Measurements from ENCODE around the gene NRP1.

The NRP1 gene

GRCh38 chr10:33334805-33335550, 511 bp upstream of the NRP1 start:
- Histone ChIP-seq H3K9ac (ENCODE audit: low read length in 2 of 2) (peak overlapping the region; percentile 13 to 53), H3K27ac (ENCODE audit: low read length) (peak overlapping the region; percentile 70), H3K9me3 (ENCODE audit: control insufficient read depth in 2 of 2, low read length in 2 of 2) (no peaks in the 10 kb centered on the region), H3K36me3 (ENCODE audit: control insufficient read depth in 2 of 2, insufficient read depth in 2 of 2, low read length in 2 of 2) (no peaks in the 10 kb centered on the region), H3K27me3 (ENCODE audit: control insufficient read depth in 1 of 2, insufficient read depth in 2 of 2, low read length in 2 of 2) (no peaks in the 10 kb centered on the region), H3K4me1 (ENCODE audit: control insufficient read depth, insufficient read depth, low read length) (peaks cover 29% of the 10 kb centered on the region), H3K4me3 (ENCODE audit: low read length in 2 of 2) (peak overlapping the region; percentile 77 to 85)

DNA sequence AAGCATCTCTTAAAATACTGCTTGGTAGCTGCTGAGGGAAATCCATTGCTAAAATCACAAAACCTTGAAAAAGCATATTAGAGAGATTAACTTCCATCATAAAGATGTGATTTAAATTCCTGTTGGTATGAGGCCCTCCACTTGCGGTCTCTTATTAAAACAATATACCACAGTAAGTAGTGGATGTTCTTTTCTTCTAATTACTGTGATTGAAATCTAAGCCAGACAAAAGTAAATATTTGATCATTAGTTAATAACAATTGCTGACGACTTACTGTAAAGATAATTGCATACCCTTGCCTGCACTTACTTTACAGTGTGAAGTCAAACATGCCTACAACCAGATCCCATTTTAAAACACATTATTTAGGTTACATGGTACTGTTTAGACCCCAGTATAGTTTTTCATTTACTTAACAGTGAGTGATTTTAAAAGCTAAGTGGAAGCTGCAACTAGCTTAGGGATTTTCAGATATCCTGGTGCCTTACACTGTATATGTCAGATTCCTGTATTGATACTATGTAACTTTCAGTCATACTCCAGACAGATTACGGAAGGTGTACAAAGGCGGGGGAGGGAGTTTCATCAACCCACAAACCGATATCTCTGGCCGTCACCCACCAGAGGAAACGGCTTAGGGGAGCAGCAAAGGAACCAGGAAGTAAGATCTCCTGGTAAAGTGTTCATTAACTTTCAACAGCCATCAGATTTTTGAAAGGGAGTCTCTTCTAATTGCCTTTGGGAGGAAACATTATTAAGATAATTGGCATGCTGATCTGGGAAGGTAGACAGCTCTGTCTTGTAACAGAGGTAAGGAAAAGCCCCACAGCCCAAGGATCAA, 986 bp downstream of the NRP1 start:
- H3K4me1 ChIP-seq (ENCODE audit: control insufficient read depth, insufficient read depth, low read length), result peaks cover 29% of the 10 kb centered on the region
- H3K36me3 ChIP-seq (ENCODE audit: control insufficient read depth in 2 of 2, insufficient read depth in 2 of 2, low read length in 2 of 2), result peaks cover 0 to 4% of the 10 kb centered on the region in 2 donors
- peak overlapping the region; percentile 72 for H3K27ac ChIP-seq (ENCODE audit: low read length)
- no peaks in the 10 kb centered on the region for H3K9me3 ChIP-seq (ENCODE audit: control insufficient read depth in 2 of 2, low read length in 2 of 2)
- H3K9ac ChIP-seq (ENCODE audit: low read length in 2 of 2), result peak overlapping the region; percentile 63 to 79
- H3K27me3 ChIP-seq (ENCODE audit: control insufficient read depth in 1 of 2, insufficient read depth in 2 of 2, low read length in 2 of 2), result no peaks in the 10 kb centered on the region
- H3K4me3 ChIP-seq (ENCODE audit: low read length in 2 of 2), result peak overlapping the region; percentile 77 to 85

DNA sequence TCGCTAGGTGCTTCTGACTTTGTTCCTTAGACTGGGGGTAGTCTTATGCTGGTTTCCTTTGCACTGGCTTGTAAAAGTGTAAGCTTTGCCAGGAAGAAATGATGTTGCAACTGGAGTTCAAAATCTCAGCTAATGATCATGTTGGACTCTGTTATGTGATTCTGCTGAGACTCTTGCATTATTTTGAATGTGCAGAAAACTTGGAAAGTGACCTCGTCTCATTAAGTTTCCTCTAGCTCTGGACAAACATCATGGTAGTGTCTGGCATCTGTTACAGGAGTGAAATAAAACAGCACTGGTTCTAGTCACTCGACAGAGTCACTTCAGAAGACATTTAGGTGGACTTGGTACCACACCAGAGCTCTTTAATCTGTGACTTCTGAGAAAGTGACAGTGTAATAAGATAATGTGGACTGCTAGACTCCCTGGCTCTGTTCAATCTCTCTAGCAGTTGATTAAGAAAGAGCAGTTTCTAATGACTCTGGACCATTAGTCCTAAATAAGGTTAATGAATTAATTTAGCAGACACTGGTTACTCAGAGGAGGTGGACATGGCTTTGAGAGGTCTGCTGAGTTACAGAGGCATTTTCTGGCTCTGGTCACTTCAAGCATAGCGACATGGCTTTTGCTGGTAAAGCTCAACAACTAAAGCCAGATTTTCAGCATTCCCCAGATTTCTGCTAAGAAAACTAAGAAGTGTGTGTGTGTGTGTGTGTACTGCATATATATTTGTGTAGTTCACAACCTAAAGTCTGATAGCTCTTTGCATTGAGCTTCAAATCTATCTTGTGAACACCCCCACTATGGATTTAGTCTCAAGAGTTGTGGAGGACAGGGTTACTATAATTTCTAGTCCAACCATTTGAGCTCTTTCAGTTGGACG, 2.0 kb downstream of the NRP1 start:
- Histone ChIP-seq H3K9me3 (ENCODE audit: control insufficient read depth in 2 of 2, low read length in 2 of 2) (no peaks in the 10 kb centered on the region), H3K4me3 (ENCODE audit: low read length in 2 of 2) (peak overlapping the region; percentile 77 to 85), H3K4me1 (ENCODE audit: control insufficient read depth, insufficient read depth, low read length) (peaks cover 26% of the 10 kb centered on the region), H3K27me3 (ENCODE audit: control insufficient read depth in 1 of 2, insufficient read depth in 2 of 2, low read length in 2 of 2) (no peaks in the 10 kb centered on the region), H3K9ac (ENCODE audit: low read length in 2 of 2) (peak overlapping the region; percentile 11 to 55), H3K36me3 (ENCODE audit: control insufficient read depth in 2 of 2, insufficient read depth in 2 of 2, low read length in 2 of 2) (peaks cover 0 to 4% of the 10 kb centered on the region in 2 donors), H3K27ac (ENCODE audit: low read length) (no peak overlapping the region)

DNA sequence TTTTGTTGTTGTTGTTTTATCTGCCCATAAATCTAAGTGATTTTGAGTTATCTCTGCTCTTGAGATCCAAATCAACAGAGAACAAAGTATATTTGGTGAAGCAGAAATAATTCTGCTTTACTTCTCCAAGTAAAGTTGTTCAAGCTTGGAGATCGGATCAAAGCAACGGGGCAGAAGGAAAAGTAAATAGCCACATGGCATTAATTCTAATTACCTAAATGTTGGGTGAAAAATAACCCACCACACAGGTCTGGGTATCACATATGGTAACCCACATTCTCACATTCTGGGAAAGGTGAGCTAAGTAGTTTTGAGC, 3.1 kb downstream of the NRP1 start:
- H3K4me1 ChIP-seq (ENCODE audit: control insufficient read depth, insufficient read depth, low read length), result peaks cover 17% of the 10 kb centered on the region
- no peaks in the 10 kb centered on the region for H3K9me3 ChIP-seq (ENCODE audit: control insufficient read depth in 2 of 2, low read length in 2 of 2)
- H3K36me3 ChIP-seq (ENCODE audit: control insufficient read depth in 2 of 2, insufficient read depth in 2 of 2, low read length in 2 of 2), result peaks cover 0 to 4% of the 10 kb centered on the region in 2 donors
- H3K27me3 ChIP-seq (ENCODE audit: control insufficient read depth in 1 of 2, insufficient read depth in 2 of 2, low read length in 2 of 2), result no peaks in the 10 kb centered on the region
- peak overlapping the region in 1 of 2 donors; percentile 11 for H3K9ac ChIP-seq (ENCODE audit: low read length in 2 of 2)
- no peak overlapping the region for H3K27ac ChIP-seq (ENCODE audit: low read length)
- peak overlapping the region; percentile 77 to 85 for H3K4me3 ChIP-seq (ENCODE audit: low read length in 2 of 2)

DNA sequence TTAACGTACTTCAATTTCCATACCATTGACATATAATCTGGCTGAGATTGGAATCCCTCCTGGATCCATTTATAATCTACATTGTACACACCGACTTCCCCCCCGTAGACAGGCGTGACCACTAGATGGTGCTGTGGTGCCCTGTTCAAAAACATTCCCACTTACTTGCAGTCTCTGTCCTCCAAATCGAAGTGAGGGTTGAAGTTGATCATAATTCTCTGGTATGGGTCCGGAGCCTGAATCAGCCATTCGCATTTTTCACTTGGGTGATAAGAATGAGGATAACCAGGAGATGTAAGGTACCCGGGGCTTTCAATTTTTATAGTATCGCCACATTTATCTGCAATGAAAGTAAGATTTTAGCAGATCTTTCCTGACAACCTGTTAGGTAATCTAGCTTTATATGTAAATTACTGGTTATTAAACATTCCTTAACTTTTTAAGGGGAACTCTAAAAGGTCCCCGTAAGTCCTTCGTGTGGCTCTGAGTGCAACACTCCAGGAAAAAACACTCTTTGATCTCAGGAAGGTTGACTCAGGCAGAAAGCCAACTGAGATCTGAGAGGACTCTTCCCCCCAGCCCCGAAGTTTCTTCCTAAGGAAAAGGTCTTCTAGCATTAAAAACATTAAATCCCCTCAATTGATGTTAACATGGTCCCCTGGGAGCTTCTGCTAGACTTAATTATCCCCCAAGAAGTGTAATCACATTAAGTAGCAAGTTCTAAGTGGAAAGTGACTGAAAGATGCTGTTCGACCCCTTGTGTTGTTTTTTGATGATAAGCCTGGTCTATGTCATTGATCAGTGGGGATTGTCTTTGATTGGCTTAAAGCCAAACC, 3.7 kb downstream of the NRP1 start:
- Histone ChIP-seq H3K4me1 (ENCODE audit: control insufficient read depth, insufficient read depth, low read length) (peaks cover 12% of the 10 kb centered on the region), H3K9me3 (ENCODE audit: control insufficient read depth in 2 of 2, low read length in 2 of 2) (no peaks in the 10 kb centered on the region), H3K4me3 (ENCODE audit: low read length in 2 of 2) (peak overlapping the region; percentile 77 to 85), H3K27ac (ENCODE audit: low read length) (no peak overlapping the region), H3K27me3 (ENCODE audit: control insufficient read depth in 1 of 2, insufficient read depth in 2 of 2, low read length in 2 of 2) (no peaks in the 10 kb centered on the region), H3K36me3 (ENCODE audit: control insufficient read depth in 2 of 2, insufficient read depth in 2 of 2, low read length in 2 of 2) (peaks cover 0 to 4% of the 10 kb centered on the region in 2 donors), H3K9ac (ENCODE audit: low read length in 2 of 2) (peak overlapping the region in 1 of 2 donors; percentile 11)

- Histone ChIP-seq H3K9ac (ENCODE audit: low read length in 2 of 2) (no peak overlapping the region), H3K36me3 (ENCODE audit: control insufficient read depth in 2 of 2, insufficient read depth in 2 of 2, low read length in 2 of 2) (peaks cover 0 to 4% of the 10 kb centered on the region in 2 donors), H3K27me3 (ENCODE audit: control insufficient read depth in 1 of 2, insufficient read depth in 2 of 2, low read length in 2 of 2) (no peaks in the 10 kb centered on the region), H3K9me3 (ENCODE audit: control insufficient read depth in 2 of 2, low read length in 2 of 2) (no peaks in the 10 kb centered on the region), H3K4me3 (ENCODE audit: low read length in 2 of 2) (no peak overlapping the region), H3K27ac (ENCODE audit: low read length) (no peak overlapping the region), H3K4me1 (ENCODE audit: control insufficient read depth, insufficient read depth, low read length) (peaks cover 2% of the 10 kb centered on the region)
Measured at GRCh38 chr10:33329178-33329577, 5.3 kb downstream of the NRP1 start.

DNA sequence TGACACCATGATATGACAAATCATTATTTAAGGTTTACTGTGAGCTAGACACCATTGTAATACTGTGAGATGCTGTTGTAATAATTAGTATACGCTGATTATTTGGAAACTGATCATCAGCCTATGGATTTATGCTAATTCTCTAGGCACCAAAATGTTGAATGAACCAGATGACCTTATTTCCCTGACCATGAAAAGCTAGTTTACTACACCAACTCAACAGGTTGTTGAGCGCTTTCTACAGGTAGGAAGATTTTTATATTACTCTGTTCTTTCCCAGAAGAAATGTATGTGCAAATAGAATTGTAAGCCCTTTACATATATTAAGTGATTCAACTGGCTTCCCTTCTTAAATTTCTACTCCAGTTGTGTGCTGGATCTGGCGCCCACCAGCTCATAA, 6.2 kb downstream of the NRP1 start:
- Histone ChIP-seq H3K4me3 (ENCODE audit: low read length in 2 of 2) (no peak overlapping the region), H3K9me3 (ENCODE audit: control insufficient read depth in 2 of 2, low read length in 2 of 2) (no peaks in the 10 kb centered on the region), H3K27ac (ENCODE audit: low read length) (no peak overlapping the region), H3K9ac (ENCODE audit: low read length in 2 of 2) (no peak overlapping the region), H3K4me1 (ENCODE audit: control insufficient read depth, insufficient read depth, low read length) (no peaks in the 10 kb centered on the region), H3K27me3 (ENCODE audit: control insufficient read depth in 1 of 2, insufficient read depth in 2 of 2, low read length in 2 of 2) (no peaks in the 10 kb centered on the region), H3K36me3 (ENCODE audit: control insufficient read depth in 2 of 2, insufficient read depth in 2 of 2, low read length in 2 of 2) (peaks cover 0 to 4% of the 10 kb centered on the region in 2 donors)

DNA sequence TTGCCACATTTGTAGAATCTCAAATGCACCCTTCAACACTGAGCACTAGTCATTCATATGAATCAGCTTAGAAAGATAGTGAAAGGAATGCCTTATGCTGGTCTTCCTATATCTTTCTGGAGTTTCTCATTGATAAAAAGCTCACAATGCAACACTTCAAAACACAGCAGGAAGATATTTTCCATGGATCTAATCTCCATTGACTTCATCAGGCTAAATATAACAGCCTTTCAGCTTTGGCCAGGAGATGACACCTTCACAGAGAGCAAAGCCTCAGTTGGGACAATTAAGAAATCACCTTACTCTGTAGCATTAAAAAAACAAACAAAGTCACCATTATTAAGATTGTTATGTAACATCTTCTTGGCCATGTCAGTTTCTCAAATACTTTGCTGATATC, 6.7 kb downstream of the NRP1 start:
- Histone ChIP-seq H3K4me3 (ENCODE audit: low read length in 2 of 2) (no peak overlapping the region), H3K4me1 (ENCODE audit: control insufficient read depth, insufficient read depth, low read length) (no peaks in the 10 kb centered on the region), H3K9ac (ENCODE audit: low read length in 2 of 2) (no peak overlapping the region), H3K27me3 (ENCODE audit: control insufficient read depth in 1 of 2, insufficient read depth in 2 of 2, low read length in 2 of 2) (no peaks in the 10 kb centered on the region), H3K9me3 (ENCODE audit: control insufficient read depth in 2 of 2, low read length in 2 of 2) (no peaks in the 10 kb centered on the region), H3K27ac (ENCODE audit: low read length) (no peak overlapping the region), H3K36me3 (ENCODE audit: control insufficient read depth in 2 of 2, insufficient read depth in 2 of 2, low read length in 2 of 2) (peaks cover 0 to 6% of the 10 kb centered on the region in 2 donors)

DNA sequence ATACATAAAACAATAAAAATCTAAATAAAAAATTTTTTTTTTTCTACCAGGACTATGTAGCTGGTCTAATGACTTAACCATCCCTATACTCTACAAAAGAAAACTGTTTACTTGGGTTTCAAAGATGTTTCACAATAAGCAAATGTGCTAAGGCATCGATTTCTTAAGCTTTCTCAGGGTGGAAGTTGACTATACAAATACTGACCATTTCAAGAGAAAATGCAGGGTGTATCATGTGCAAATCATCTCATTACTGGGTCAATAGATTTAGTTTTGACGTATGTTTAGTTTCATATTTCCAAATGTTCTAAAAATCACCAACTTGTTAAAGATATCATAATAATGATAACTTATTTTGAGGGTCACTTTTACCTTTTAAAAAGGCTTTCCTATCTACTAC, 7.5 kb downstream of the NRP1 start:
- H3K9me3 ChIP-seq (ENCODE audit: control insufficient read depth in 2 of 2, low read length in 2 of 2), result no peaks in the 10 kb centered on the region
- H3K9ac ChIP-seq (ENCODE audit: low read length in 2 of 2), result no peak overlapping the region
- peaks cover 1 to 7% of the 10 kb centered on the region in 2 donors for H3K36me3 ChIP-seq (ENCODE audit: control insufficient read depth in 2 of 2, insufficient read depth in 2 of 2, low read length in 2 of 2)
- no peaks in the 10 kb centered on the region for H3K27me3 ChIP-seq (ENCODE audit: control insufficient read depth in 1 of 2, insufficient read depth in 2 of 2, low read length in 2 of 2)
- peaks cover 4% of the 10 kb centered on the region for H3K4me1 ChIP-seq (ENCODE audit: control insufficient read depth, insufficient read depth, low read length)
- no peak overlapping the region for H3K4me3 ChIP-seq (ENCODE audit: low read length in 2 of 2)
- no peak overlapping the region for H3K27ac ChIP-seq (ENCODE audit: low read length)

DNA sequence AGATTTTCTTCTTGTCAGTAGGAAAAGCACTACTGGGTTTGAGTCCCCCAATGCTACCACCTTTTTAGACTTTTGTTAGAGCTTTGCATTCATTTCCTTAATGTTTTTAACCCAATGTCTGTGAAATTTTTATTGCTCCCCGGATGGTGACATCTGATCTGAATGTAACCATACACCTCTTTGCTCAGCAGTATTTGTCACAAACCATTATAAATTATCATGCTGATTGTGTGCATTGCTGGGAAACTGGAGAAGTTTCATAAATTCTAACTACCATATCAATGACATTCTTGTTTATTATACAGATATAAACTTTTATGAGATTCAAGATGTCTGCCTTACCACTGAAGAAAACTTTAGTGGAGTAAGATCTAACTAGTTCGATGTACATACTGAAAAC, 8.5 kb downstream of the NRP1 start:
- no peaks in the 10 kb centered on the region for H3K27me3 ChIP-seq (ENCODE audit: control insufficient read depth in 1 of 2, insufficient read depth in 2 of 2, low read length in 2 of 2)
- H3K4me1 ChIP-seq (ENCODE audit: control insufficient read depth, insufficient read depth, low read length), result peaks cover 5% of the 10 kb centered on the region
- H3K9ac ChIP-seq (ENCODE audit: low read length in 2 of 2), result no peak overlapping the region
- peaks cover 2 to 7% of the 10 kb centered on the region in 2 donors for H3K36me3 ChIP-seq (ENCODE audit: control insufficient read depth in 2 of 2, insufficient read depth in 2 of 2, low read length in 2 of 2)
- no peak overlapping the region for H3K27ac ChIP-seq (ENCODE audit: low read length)
- no peaks in the 10 kb centered on the region for H3K9me3 ChIP-seq (ENCODE audit: control insufficient read depth in 2 of 2, low read length in 2 of 2)
- H3K4me3 ChIP-seq (ENCODE audit: low read length in 2 of 2), result no peak overlapping the region
